ENCODE results near the gene FARSA.
"Not testable (repeated sequence)": the region's sequence is repeated elsewhere in the genome, so short reads cannot be mapped to it uniquely, and the experiment has no call there.

Gene FARSA

GRCh38 chr19:12933287-12934072, at the start of gene FARSA:
TSS of gene FARSA (minus strand) at chr19:12933711. CDS start at chr19:12933696, 15 bp downstream.
- DNase-seq, result peak; percentile 92 to 94

GRCh38 chr19:12983091-12983490, 49.6 kb upstream of the FARSA start:
- no peak for DNase-seq

GRCh38 chr19:12982648-12983047, 49.1 kb upstream of the FARSA start:
- DNase-seq, result no peak

GRCh38 chr19:12979974-12980373, 46.5 kb upstream of the FARSA start:
- DNase-seq, result no peak

- not testable (repeated sequence) for DNase-seq
Measured at GRCh38 chr19:12976109-12976508, 42.6 kb upstream of the FARSA start.

- DNase-seq, result no peak
Measured at GRCh38 chr19:12975221-12975741, 41.8 kb upstream of the FARSA start.

- DNase-seq, result no peak
Measured at GRCh38 chr19:12974301-12975220, 41.0 kb upstream of the FARSA start.

GRCh38 chr19:12973236-12973635, 39.7 kb upstream of the FARSA start:
- no peak for DNase-seq

- no peak for DNase-seq
Measured at GRCh38 chr19:12970070-12970820, 36.7 kb upstream of the FARSA start.

- DNase-seq, result peak in 1 of 2 donors; percentile 60
Measured at GRCh38 chr19:12969292-12969988, 35.9 kb upstream of the FARSA start, which contains the start of gene DAND5. TSS of gene DAND5 (plus strand) at chr19:12969576. CDS start at chr19:12969661, 85 bp downstream.

GRCh38 chr19:12967907-12968306, 34.4 kb upstream of the FARSA start:
- no peak for DNase-seq

GRCh38 chr19:12965812-12966135, 32.3 kb upstream of the FARSA start:
- no peak for DNase-seq

GRCh38 chr19:12965017-12965811, 31.7 kb upstream of the FARSA start:
- peak in 1 of 2 donors; percentile 66 for DNase-seq

GRCh38 chr19:12959481-12959880, 26.0 kb upstream of the FARSA start:
- DNase-seq, result no peak

- DNase-seq, result not testable (repeated sequence)
Measured at GRCh38 chr19:12957389-12957952, 24.0 kb upstream of the FARSA start.

- DNase-seq, result peak in 1 of 2 donors; percentile 71
Measured at GRCh38 chr19:12956446-12957388, 23.2 kb upstream of the FARSA start, which contains the start of gene GADD45GIP1. TSS of gene GADD45GIP1 (minus strand) at chr19:12957223. CDS start at chr19:12957212, 11 bp downstream.

GRCh38 chr19:12955996-12956395, 22.5 kb upstream of the FARSA start:
- no peak for DNase-seq

GRCh38 chr19:12955575-12955974, 22.1 kb upstream of the FARSA start:
- not testable (repeated sequence) for DNase-seq

GRCh38 chr19:12954612-12954962, 21.1 kb upstream of the FARSA start:
- DNase-seq, result no peak

Measured in hippocampal formation (tissue), 2 donors.